Activated CD8-positive, alpha-beta memory T cell treated with anti-CD3 and anti-CD28 coated beads for 1 hour (primary cell): Measurements from ENCODE around the gene FRMPD1.

Experiments used
- DNase-seq, 2 donors: peaks; one replicate each; pipeline ENCODE4 v3.0.0-alpha.2; 2020; ENCODE audit warnings: low read depth in 1 of 2; ENCODE audit errors: extremely low read depth in 1 of 2

FRMPD1 gene

GRCh38 chr9:37676411-37676830, 25.7 kb downstream of the FRMPD1 start:
- no peak for DNase-seq

GRCh38 chr9:37677435-37677834, 26.7 kb downstream of the FRMPD1 start:
- DNase-seq = no peak

- DNase-seq = no peak
Observed at GRCh38 chr9:37678789-37679273, 28.1 kb downstream of the FRMPD1 start.

GRCh38 chr9:37679649-37680402, 29.1 kb downstream of the FRMPD1 start:
- DNase-seq = no peak

- DNase-seq = no peak
Observed at GRCh38 chr9:37682951-37683350, 32.2 kb downstream of the FRMPD1 start.

- DNase-seq = no peak
Observed at GRCh38 chr9:37683531-37684371, 33.0 kb downstream of the FRMPD1 start.

GRCh38 chr9:37692622-37693221, 42.0 kb downstream of the FRMPD1 start:
- DNase-seq = no peak

GRCh38 chr9:37693260-37693659, 42.5 kb downstream of the FRMPD1 start:
- DNase-seq = no peak

- DNase-seq = no peak
Observed at GRCh38 chr9:37694355-37694754, 43.6 kb downstream of the FRMPD1 start.

- no peak for DNase-seq
Observed at GRCh38 chr9:37696528-37696927, 45.8 kb downstream of the FRMPD1 start.

- no peak for DNase-seq
Observed at GRCh38 chr9:37700131-37700530, 49.4 kb downstream of the FRMPD1 start.

GRCh38 chr9:37700900-37701299, 50.1 kb downstream of the FRMPD1 start:
- no peak for DNase-seq

- no peak for DNase-seq
Observed at GRCh38 chr9:37705787-37706186, 55.0 kb downstream of the FRMPD1 start.

- no peak for DNase-seq
Observed at GRCh38 chr9:37706290-37706689, 55.5 kb downstream of the FRMPD1 start.

- no peak for DNase-seq
Observed at GRCh38 chr9:37707748-37708147, 57.0 kb downstream of the FRMPD1 start.

GRCh38 chr9:37710046-37710445, 59.3 kb downstream of the FRMPD1 start:
- no peak for DNase-seq

GRCh38 chr9:37715260-37715659, 64.5 kb downstream of the FRMPD1 start:
- no peak for DNase-seq

- DNase-seq = no peak
Observed at GRCh38 chr9:37715991-37716505, 65.3 kb downstream of the FRMPD1 start.

- DNase-seq = no peak
Observed at GRCh38 chr9:37719526-37719925, 68.8 kb downstream of the FRMPD1 start.

- no peak for DNase-seq
Observed at GRCh38 chr9:37727013-37727412, 76.3 kb downstream of the FRMPD1 start.

GRCh38 chr9:37729499-37729898, 78.7 kb downstream of the FRMPD1 start:
- no peak for DNase-seq
